GM12892 (cell line): Measurements from ENCODE around the gene GHR.

ENCODE experiments used
- POLR2A ChIP-seq: IDR thresholded peaks from 2 replicates; pipeline ENCODE4 v1.6.1; 2011; ENCODE audit warnings: low read depth, low read length, control low read depth
- POLR2AphosphoS5 ChIP-seq: IDR thresholded peaks from 2 replicates; pipeline ENCODE4 v1.6.1; 2011; ENCODE audit warnings: low read depth, low read length, control low read depth
- TAF1 ChIP-seq: IDR thresholded peaks from 2 replicates; pipeline ENCODE4 v1.6.1; 2011; ENCODE audit warnings: low read depth, mild to moderate bottlenecking, control low read depth, low read length, borderline replicate concordance

DNA sequence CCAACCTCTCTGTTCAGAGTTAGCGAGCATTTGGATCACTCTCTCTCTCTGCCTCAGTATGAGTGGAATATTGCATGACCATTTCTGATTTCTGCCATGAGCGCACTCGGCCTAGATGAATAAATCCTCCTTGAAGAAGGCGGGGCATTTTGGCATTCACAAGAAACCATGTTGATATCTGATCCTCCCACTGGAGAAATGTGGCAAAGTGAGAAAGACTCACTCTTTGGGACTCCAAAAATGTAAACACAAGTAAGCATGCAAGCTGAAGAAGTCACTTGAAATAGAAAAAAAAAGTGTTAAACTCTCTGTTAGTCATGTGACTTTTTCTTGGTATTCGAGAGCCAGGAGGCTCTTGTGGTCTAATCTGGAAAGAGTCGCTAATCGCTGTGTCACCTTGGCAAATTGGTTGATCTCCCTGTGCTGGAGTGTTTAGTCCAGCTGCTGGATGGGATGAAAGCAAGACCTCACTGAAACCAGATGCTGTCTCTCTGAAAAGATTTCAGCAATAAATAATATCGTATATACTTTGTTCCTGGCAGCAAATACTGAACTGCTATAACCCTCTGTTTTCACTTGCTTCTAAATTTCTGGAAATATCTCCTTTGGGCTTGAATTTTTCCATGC lies 95.5 kb downstream of the GHR start:
- no peak for TF ChIP-seq POLR2AphosphoS5
- TF ChIP-seq POLR2A = no peak
- TF ChIP-seq TAF1 = no peak
